Head of caudate nucleus (tissue), 42 donors: ENCODE data around the gene ACMSD.
A peak's percentile ranks its signal among the peaks of the same experiment; 100 is the strongest.
"Not testable (repeated sequence)": the region's sequence is repeated elsewhere in the genome, so short reads cannot be mapped to it uniquely, and the experiment has no call there.

Experiments
- DNase-seq, 42 donors: peaks; one replicate each; pipeline versions ENCODE4 v3.0.0 to v3.0.0-alpha.2; 2020 to 2021; ENCODE audit warnings: mixed read lengths in 7 of 42
- intact Hi-C: fragments of 100-400 bp; cut with DNase I; formaldehyde crosslinking; loops from one replicate; pipeline ENCODE4 v1.15.0; 2022

ACMSD gene

DNA sequence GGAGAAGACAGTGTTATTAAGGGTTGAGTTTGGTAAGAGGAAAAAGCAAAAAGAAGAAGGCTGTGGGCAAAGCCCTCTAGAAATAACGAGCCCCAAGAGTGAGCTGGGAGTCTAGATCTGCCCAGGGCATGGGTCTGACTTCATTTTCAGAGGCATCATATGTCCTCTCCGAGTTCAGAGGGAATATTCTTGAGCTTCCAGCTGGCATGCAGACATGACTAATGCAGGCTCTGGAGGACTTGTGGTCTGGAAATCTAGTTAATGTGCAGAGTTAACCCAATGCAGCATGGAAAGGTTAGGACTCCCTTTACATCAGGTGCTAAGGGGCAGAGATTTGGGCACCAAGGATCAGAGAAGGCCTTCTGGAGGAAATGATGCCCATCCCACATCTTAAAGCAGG, 7.3 kb downstream of the ACMSD start:
- no peak for DNase-seq
- intact Hi-C loops, result no loop called here

- intact Hi-C loops, result no loop called here
These were observed 7.8 kb downstream of the ACMSD start for GRCh38 chr2:134846213-134846612.

DNA sequence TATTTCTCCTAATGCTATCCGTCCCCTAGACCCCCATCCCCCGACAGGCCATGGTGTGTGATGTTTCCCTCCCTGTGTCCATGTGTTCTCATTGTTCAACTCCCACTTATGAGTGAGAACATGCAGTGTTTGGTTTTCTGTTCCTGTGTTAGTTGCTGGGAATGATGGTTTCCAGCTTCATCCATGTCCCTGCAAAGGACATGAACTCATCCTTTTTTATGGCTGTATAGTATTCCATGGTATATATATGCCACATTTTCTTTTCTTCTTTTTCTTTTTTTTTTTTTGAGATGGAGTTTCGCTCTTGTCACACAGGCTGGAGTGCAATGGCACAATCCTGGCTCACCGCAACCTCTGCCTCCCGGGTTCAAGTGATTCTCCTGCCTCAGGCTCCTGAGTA, 9.2 kb downstream of the ACMSD start:
- DNase-seq, intact Hi-C loops: not testable (repeated sequence)

More at GRCh38 chr2:134846213-134846612, 7.8 kb downstream of the ACMSD start:
- no peak for DNase-seq

DNA sequence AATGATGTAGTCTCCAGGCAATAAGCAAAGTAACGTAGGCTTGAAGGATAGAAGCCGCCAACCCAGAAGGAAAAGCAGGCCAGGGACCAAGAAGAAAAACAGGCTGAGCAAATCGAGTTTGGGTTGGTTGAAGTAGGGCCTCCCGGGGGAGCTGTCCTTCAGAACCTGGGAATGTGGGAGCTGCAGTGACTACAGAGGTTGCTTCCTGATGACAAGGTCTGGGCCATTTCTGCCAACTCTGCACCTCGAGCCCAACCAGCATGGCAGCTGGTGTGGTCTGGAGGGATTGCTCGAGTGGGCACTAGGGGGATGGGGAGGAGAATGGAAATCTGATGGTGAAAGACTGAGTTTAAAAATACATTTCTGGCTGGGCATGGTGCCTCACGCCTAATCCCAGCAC, 14.1 kb downstream of the ACMSD start:
- no peak for DNase-seq

DNA sequence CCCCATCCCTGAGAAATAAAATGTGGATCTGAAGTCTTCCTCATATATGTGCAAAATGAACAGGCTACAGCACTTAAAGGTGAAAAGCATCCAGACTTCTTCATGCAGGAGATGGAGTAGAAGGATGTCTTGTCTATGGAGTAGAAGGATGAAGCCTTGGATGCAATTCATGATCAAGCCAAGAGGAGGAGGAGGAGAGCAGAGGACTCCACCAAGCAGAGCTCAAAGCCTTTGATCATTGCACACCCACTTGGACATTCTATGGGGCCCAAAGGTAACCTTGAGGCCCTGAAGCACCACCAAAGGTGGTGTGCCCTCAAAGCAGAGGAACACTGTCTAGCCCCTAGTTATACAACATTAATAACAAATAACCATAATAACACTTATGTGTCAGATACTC, 17.3 kb downstream of the ACMSD start:
- intact Hi-C loops, result no loop called here
- DNase-seq, result no peak

More for the DNA sequence above, 14.1 kb downstream of the ACMSD start:
- intact Hi-C loops, result no loop called here

DNA sequence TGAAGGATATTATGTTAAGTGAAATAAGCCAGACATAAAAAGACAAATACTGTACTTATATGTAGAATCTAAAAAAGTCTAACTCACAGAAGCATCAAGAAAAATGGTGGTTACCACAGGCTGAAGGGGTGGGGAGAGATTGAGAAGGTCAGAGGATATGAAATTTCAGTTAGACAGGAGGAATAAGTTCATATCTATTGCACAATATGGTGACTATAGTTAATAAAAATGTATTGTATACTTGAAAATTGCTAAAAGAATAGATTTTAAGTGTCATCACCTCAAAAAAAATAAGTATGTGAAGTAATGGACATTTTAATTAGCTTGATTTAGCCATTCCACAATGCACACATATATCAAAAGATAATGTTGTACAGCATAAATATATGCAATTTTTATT, 19.8 kb downstream of the ACMSD start:
- no peak for DNase-seq

DNA sequence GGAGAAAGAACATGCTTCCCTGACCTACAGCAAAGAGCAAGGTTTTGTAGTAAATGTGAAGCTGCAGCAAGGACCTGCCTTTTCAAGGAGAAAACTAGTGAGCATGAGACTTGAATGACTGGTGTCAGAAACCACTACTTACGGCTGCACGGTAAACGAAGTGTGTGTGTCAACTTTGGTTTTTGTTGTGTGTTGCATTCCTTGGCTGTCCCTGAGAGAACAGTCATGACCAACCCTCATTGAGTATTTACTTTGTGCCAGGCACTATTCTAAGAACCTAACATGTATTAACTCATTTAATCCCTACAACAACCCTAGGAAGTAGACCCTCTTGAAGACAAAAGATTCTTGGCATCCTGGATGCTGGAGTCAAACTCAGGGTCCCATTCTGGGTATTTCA, 22.8 kb downstream of the ACMSD start:
- intact Hi-C loops, result no loop called here
- DNase-seq, result no peak

More for the DNA sequence above, 19.8 kb downstream of the ACMSD start:
- intact Hi-C loops, result no loop called here

DNA sequence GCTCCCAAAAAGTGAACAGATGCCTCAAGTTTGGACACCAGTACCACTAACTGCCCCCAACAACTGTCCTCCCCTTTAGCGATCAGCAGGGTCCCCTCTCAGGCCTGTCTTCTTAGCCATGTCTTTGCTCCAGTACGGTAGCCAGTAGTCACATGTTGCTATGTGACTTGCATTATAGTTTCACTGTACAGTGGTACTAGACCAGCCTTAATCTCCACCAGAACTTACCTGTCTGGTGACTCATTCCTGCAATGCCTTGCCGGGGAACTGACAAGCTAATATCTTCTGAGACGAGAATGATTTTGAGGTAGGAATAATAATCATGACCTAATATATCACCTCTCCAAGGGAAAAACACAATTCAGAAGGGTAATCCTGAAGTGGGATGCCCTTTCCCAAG, 23.7 kb downstream of the ACMSD start:
- intact Hi-C loops, result no loop called here
- peak in 6 of 42 donors; percentile 3 to 45 (median 16) for DNase-seq

DNA sequence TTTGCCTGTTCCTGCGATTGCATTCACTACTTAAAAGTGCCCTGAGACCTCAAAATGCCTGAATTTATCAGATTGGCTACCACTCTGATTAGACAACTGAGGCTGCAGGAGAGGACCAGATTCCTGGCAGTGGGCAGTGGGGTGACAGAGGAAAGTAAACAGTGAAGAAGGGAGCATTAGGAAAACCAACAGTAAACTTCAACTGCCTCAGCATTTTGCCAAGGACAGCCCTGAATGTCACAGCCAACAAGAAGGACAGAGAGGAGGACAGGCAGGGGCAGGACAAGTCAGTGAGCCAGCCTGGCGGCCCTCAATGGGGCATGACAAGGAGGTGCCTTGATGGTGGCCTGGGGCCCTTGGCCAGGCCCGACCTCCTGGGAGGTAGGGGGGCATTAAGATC, 24.3 kb downstream of the ACMSD start:
- intact Hi-C loops, result no loop called here
- DNase-seq, result no peak

DNA sequence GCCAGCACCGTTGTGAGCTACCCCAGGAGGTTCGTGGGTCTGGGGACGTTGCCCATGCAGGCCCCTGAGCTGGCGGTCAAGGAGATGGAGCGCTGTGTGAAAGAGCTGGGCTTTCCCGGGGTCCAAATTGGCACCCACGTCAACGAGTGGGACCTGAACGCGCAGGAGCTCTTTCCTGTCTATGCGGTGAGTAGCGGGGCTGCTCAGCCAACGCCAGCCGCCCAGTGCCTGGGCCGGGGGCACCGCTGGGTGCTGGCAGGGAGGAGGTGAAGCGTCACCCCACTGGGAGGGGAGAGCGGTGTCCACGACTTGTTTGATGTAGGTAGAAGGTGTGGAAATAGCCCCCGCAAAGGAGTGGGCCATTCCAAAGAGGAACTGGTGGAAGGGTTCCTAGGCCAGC, 25.0 kb downstream of the ACMSD start:
- intact Hi-C loops, result no loop called here
- DNase-seq, result no peak

DNA sequence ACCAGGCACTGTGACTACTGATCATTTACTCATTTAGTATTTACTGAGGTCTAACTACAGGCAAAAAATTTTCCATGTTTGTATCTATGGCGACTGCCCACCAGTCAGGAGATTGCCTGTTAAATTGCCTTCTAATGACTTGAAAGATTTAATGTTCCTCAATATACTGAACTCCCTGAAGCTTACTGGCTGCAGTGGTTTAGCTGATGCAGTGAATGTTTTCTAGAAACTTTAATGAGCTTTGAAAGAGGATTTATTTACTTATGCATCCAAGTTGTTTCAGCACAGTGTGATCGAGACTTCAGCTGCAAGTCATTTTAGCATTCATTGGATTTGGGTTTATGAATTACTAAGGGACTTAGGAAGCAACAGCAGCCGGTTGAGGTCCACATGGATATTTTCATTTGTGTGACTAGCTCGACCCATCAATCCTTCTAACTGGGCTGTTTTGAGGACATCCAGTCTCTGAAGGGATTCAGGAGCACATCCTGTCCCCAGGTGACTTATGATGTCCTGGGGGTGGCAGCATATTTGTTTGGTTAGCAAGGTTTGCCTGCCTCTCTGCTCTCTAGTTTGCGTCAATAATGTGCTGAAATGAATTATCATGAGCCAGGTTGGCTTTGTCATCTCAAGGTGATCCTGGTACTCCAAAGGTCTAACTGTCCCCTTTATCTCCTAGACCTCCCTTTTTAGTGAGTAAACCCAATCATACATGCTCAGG, 26.8 kb downstream of the ACMSD start:
- intact Hi-C loops, result no loop called here
- DNase-seq, result no peak

GRCh38 chr2:134866498-134867099, 28.2 kb downstream of the ACMSD start:
- intact Hi-C loops, result no loop called here
- no peak for DNase-seq

GRCh38 chr2:134869946-134870736, 31.7 kb downstream of the ACMSD start:
- DNase-seq, result peak in 2 of 42 donors; percentile 3 to 20
- intact Hi-C loops, result no loop called here

GRCh38 chr2:134873152-134873551, 34.7 kb downstream of the ACMSD start:
- DNase-seq, result no peak
- intact Hi-C loops, result no loop called here

- intact Hi-C loops, result no loop called here
These were observed 36.9 kb downstream of the ACMSD start for GRCh38 chr2:134875309-134875708.

DNA sequence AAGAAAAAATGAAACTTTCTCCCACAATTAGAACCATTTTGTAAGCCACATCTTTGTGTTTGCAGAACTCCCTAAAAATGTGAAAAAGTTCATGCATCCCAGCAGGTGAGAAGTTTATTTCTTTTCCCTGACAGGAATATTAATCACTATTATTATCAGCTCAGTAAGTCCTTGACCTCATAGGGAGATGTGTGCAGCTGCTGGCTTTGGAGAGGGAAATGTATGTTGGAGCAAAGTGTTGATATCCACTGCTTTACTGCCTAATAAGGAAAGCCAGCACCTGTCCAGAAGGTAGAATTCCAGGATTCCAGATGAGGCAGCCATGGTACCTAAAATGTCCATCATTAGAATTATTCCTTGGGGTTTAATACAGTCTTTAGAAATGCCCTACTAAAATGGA, 44.4 kb downstream of the ACMSD start:
- intact Hi-C loops, result no loop called here

More at GRCh38 chr2:134875309-134875708, 36.9 kb downstream of the ACMSD start:
- no peak for DNase-seq

GRCh38 chr2:134883552-134884293, 45.3 kb downstream of the ACMSD start:
- DNase-seq, result no peak
- intact Hi-C loops, result no loop called here

More for the DNA sequence above, 44.4 kb downstream of the ACMSD start:
- DNase-seq, result no peak

GRCh38 chr2:134884435-134884834, 46.0 kb downstream of the ACMSD start:
- intact Hi-C loops, result no loop called here
- no peak for DNase-seq

GRCh38 chr2:134892282-134893035, 54.0 kb downstream of the ACMSD start:
- intact Hi-C loops, result no loop called here

More at GRCh38 chr2:134892282-134893035, 54.0 kb downstream of the ACMSD start:
- no peak for DNase-seq
